Panc1 (cell line): ENCODE results near the gene KMT5B. TPM values are rescaled to one million over a fixed set of nuclear protein-coding genes. Genes with fewer than 3 reads are reported as not detected.
A peak's percentile ranks its signal among the peaks of the same experiment; 100 is the strongest.

Experiments
- ATAC-seq: fragments of 200-7000 bp; cut with Tn5 transposase; 2 replicates; pipeline ENCODE4 v1.9.1; 2020; ENCODE audit warnings: mild to moderate bottlenecking, moderate library complexity
- Bru-seq: library from RNA; stranded (reverse); fragments of 400-500 nt; gene quantifications from one replicate; lab custom pipeline; 2021; lab: Mats Ljungman, UMichigan
- BruChase-seq, 2 experiments: library from RNA; stranded (reverse); fragments of 400-500 nt; gene quantifications; one replicate each; lab custom pipeline; 2021; lab: Mats Ljungman, UMichigan
- BruUV-seq: library from RNA; stranded (reverse); fragments of 400-500 nt; replicated peaks from 2 replicates; lab custom pipeline; 2021; lab: Mats Ljungman, UMichigan
- CTCF ChIA-PET: fragments of 300-600 bp; sonication (Branson Sonifier 250); formaldehyde crosslinking; loops from one replicate; lab custom pipeline; 2022; ENCODE audit warnings: antibody characterized with exemption; lab: Charles Lee
- POLR2A ChIA-PET: fragments of 300-600 bp; sonication (Branson Sonifier 250); formaldehyde crosslinking; loops from one replicate; lab custom pipeline; 2022; ENCODE audit warnings: antibody characterized with exemption; lab: Charles Lee
- DNase-seq: peaks from one replicate; pipeline ENCODE4 v3.0.0-alpha.2; 2010; ENCODE audit warnings: low read depth, low spot score
- H3K27ac ChIP-seq: 2 replicates; pipeline ENCODE4 v1.5.1; 2011; ENCODE audit warnings: mild to moderate bottlenecking, low read length, inconsistent platforms
- H3K27me3 ChIP-seq: fragments of 200-500 bp; sonication (Bioruptor generic); 2 replicates; pipeline ENCODE4 v1.6.0; 2014; ENCODE audit warnings: low read length, inconsistent platforms; ENCODE audit not compliant: control insufficient read depth, insufficient read depth
- H3K36me3 ChIP-seq: fragments of 200-500 bp; sonication (Bioruptor generic); 2 replicates; pipeline ENCODE4 v1.5.1; 2014; ENCODE audit warnings: inconsistent platforms, mild to moderate bottlenecking, low read length, moderate library complexity; ENCODE audit not compliant: control insufficient read depth, insufficient read depth
- H3K4me1 ChIP-seq: 2 replicates; pipeline ENCODE4 v1.5.1; 2011; ENCODE audit warnings: inconsistent platforms, mild to moderate bottlenecking, low read length, moderate library complexity; ENCODE audit not compliant: control insufficient read depth, insufficient read depth
- H3K4me3 ChIP-seq, 2 experiments: 2 replicates each; pipeline ENCODE4 v1.5.1; 2011 to 2012; ENCODE audit warnings: low read depth in 2 of 2, low read length in 2 of 2, mild to moderate bottlenecking in 2 of 2, inconsistent platforms in 1 of 2, moderate library complexity in 1 of 2
- H3K9me3 ChIP-seq: fragments of 200-500 bp; sonication (Bioruptor generic); 2 replicates; pipeline ENCODE4 v1.5.1; 2014; ENCODE audit warnings: low read depth, mild to moderate bottlenecking, inconsistent platforms, low read length, moderate library complexity; ENCODE audit not compliant: control insufficient read depth, insufficient read depth
- CTCF ChIP-seq: fragments of 450-650 bp; IDR thresholded peaks from 2 replicates; pipeline ENCODE4 v1.5.1; 2017; ENCODE audit warnings: mild to moderate bottlenecking
- POLR2AphosphoS5 ChIP-seq: IDR thresholded peaks from 2 replicates; pipeline ENCODE4 v1.6.1; 2012; ENCODE audit warnings: mild to moderate bottlenecking, low read depth, low read length, moderate library complexity
- REST ChIP-seq, 2 experiments: IDR thresholded peaks; 2 replicates each; pipeline ENCODE4 v1.6.1; 2011 to 2012; ENCODE audit warnings: low read depth in 2 of 2, control low read depth in 1 of 2, low read length in 1 of 2, mild to moderate bottlenecking in 1 of 2, moderate library complexity in 1 of 2; ENCODE audit not compliant: insufficient read depth in 1 of 2
- SIN3A ChIP-seq: IDR thresholded peaks from 2 replicates; pipeline ENCODE4 v1.6.1; 2012; ENCODE audit warnings: low read depth, mild to moderate bottlenecking, low read length, moderate library complexity, borderline replicate concordance; ENCODE audit not compliant: insufficient read depth
- TCF7L2 ChIP-seq: IDR thresholded peaks from 2 replicates; pipeline ENCODE4 v1.6.1; 2011; ENCODE audit warnings: mild to moderate bottlenecking, low read depth, low read length, inconsistent platforms
- in situ Hi-C: cut with HindIII; loops from 2 replicates; pipeline ENCODE4 v1.10.0; 2016; ENCODE audit warnings: low sequenced_read_pairs, low pct_unique_long_range_greater_than_20kb
- intact Hi-C: fragments of 100-400 bp; cut with micrococcal nuclease; formaldehyde crosslinking; loops from one replicate; pipeline ENCODE4 v1.10.0; 2022; ENCODE audit not compliant: unreplicated experiment
- long read RNA-seq: library from polyadenylated mRNA; unstranded; transcript quantifications from one replicate; pipeline ENCODE4 v2.0.0, GENCODE V29; 2021; ENCODE audit not compliant: unreplicated experiment
- polyA plus RNA-seq: library from polyadenylated mRNA; unstranded; fragments of >200 nt; gene quantifications from one replicate; pipeline ENCODE4 v1.2.1, GENCODE V29; 2012; ENCODE audit warnings: missing spikeins; ENCODE audit not compliant: insufficient read length
- total RNA-seq: library from RNA; stranded (reverse); gene quantifications from one replicate; pipeline ENCODE4 v1.2.1, GENCODE V29; 2021; ENCODE audit not compliant: unreplicated experiment

The KMT5B gene
- total RNA-seq (48.6 TPM), Bru-seq, nascent RNA (percentile 93 among the genes with signal in this experiment), BruChase-seq, experiment 1, labeled RNA remaining after a 2-hour chase (percentile 91 among the genes with signal in this experiment), BruChase-seq, experiment 2, labeled RNA remaining after a 6-hour chase (percentile 85 among the genes with signal in this experiment)
- polyA plus RNA-seq, result 36.9 TPM
- long read RNA-seq, partial matches to known transcripts, result 63 of 169 reads
- long read RNA-seq, other reads (novel, unspliced or antisense), result 106 of 169 reads

DNA sequence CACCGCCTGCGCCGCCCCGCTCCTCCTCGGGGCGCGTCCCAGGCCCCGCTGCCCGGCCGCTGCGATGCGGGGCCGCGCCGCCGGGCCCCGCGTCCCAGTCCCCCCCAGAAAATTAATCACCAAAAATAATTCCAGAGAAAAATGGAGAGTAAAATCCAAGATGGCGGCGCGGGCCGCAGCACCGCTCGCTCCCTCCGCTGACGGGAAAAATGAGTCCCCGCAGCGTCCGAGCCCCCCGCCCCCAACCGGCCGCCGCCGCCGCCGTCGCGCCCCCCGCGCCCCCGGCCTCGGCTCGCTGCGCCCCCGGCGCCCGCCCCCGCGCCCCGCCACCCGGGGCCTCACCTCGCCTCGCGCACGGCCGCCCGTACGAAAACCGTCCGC lies at the start of gene KMT5B:
Gene KMT5B, minus strand, starts transcription at position 162 of the 381 bp plus-strand sequence. CDS start 23,220 bp downstream, outside the sequence.
- DNase-seq (no peak), ATAC-seq (peak; percentile 1)
- Histone ChIP-seq H3K27ac (peak within 1 kb of the TSS; percentile 94), H3K27me3 (no peaks in the 10 kb centered on the region), H3K9me3 (no peaks in the 10 kb centered on the region), H3K4me3 (peak within 1 kb of the TSS; percentile 80 to 99), H3K4me1 (peaks cover 46% of the 10 kb centered on the region), H3K36me3 (no peaks in the 10 kb centered on the region)
- no TSS peak for BruUV-seq
- in situ Hi-C loops (loop anchor here (5.0 kb wide), 1 partner anchor 41 kb away; no protein-coding TSS in a partner anchor), intact Hi-C loops (loop anchor here (10.0 kb wide), 1 partner anchor 82 kb away; no protein-coding TSS in a partner anchor)
- TF ChIP-seq SIN3A (no peak), REST (IDR thresholded peaks at IDR 0.05; ENCODE audit: insufficient read depth in 1 of 2, low read depth in 2 of 2, low read length in 1 of 2) (no peak), TCF7L2 (no peak), POLR2AphosphoS5 (no peak), CTCF (no peak)
- POLR2A ChIA-PET, result no interaction called here
- CTCF ChIA-PET, result no interaction called here

DNA sequence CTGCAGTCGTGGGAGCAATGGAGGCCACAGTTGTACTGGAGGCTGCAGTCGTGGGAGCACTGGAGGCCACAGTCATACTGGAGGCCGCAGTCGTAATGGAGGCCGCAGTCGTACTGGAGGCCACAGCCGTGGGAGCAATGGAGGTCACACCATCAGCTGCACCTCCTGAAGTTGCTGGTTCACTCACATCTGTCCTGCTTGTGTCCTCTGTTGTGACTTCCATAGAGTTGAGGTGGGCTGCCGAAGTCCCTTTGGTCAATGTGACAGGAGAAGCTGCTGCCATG lies 49.4 kb upstream of the KMT5B start:
- H3K36me3 ChIP-seq, result no peaks in the 10 kb centered on the region
- DNase-seq, result no peak
- ATAC-seq, result no peak
- CTCF ChIA-PET, result no interaction called here
- TSS peak; percentile 59 for BruUV-seq
- POLR2A ChIA-PET, result no interaction called here
- no peak for TF ChIP-seq TCF7L2
- no peak for TF ChIP-seq POLR2AphosphoS5
- no peak for TF ChIP-seq REST (IDR thresholded peaks at IDR 0.05; ENCODE audit: insufficient read depth in 1 of 2, low read depth in 2 of 2, low read length in 1 of 2)
- TF ChIP-seq SIN3A, result no peak
- TF ChIP-seq CTCF, result no peak
- in situ Hi-C loops (no loop called here), intact Hi-C loops (no loop called here)
- no peaks in the 10 kb centered on the region for H3K27me3 ChIP-seq
- H3K4me1 ChIP-seq, result peaks cover 4% of the 10 kb centered on the region
- no peaks in the 10 kb centered on the region for H3K9me3 ChIP-seq
- H3K4me3 ChIP-seq, result no peak overlapping the region
- H3K27ac ChIP-seq, result no peak overlapping the region
